HG02885 (cell line): ENCODE measurements around the gene PCBP1.
"Not testable (repeated sequence)": the region's sequence is repeated elsewhere in the genome, so short reads cannot be mapped to it uniquely, and the experiment has no call there.

Experiments
- ATAC-seq: cut with Tn5 transposase; IDR thresholded peaks from one replicate; pipeline ENCODE4 v1.9.1; 2021; ENCODE audit warnings: mild to moderate bottlenecking; ENCODE audit not compliant: unreplicated experiment, poor library complexity

PCBP1 gene

DNA sequence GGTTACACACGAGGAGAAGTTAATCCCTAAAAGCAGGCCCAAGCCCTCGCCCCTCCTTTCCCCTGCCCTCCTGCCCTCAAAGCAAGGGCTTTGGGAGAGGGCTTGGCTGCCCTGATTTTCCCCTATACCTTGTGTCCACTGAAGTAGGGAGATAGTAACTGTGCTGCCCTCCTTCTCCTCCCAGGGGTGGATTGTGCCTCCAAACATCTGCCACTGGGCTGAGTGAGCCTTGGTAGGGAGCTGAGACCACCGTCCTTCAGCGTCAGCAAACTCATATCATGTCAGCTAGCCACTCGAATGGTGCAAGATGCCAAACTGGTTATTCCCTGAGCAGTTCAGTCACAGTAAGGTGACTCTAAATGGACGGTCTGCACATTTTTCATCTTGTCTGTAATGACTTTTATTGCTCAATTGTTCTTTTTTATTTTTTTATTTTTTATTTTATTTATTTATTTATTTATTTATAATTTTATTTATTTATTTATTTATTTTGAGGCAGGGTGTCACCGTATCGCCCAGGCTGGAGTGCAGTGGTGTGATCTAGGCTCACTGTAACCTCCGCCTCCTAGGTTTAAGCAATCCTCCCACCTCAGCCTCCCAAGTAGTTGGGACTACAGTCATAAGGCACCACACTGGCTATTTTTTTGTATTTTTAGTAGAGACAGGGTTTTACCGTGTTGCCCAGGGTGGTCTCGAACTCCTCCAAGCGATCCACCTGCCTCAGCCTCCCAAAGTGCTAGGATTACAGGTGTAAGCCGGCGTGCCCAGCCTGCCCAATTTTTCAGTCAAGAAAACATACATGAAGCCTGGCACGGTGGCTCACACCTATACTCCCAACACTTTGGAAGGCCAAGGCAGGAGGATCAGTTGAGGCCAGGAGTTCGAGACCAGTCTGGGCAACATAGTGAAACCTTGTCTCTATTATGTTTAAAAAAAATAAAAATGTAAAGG is 8.7 kb downstream of the PCBP1 start:
- no peak for ATAC-seq

DNA sequence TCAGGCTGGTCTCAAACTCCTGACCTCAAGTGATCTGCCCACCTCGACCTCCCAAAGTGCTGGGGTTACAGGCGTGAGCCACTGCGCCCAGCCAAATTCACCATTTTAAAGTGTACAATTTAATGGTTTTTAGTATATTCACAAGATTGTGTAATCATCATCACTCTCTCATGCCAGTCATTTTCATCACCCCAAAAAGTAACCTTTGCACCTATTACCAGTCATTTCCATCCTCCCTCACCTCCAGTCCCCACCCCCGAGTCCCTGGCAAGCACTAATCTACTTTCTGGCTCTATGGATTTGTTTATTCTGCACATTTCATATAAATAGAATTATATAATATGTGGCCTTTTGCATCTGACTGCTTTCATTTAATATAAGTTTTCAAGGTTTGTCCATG is 10.8 kb downstream of the PCBP1 start:
- ATAC-seq: no peak

DNA sequence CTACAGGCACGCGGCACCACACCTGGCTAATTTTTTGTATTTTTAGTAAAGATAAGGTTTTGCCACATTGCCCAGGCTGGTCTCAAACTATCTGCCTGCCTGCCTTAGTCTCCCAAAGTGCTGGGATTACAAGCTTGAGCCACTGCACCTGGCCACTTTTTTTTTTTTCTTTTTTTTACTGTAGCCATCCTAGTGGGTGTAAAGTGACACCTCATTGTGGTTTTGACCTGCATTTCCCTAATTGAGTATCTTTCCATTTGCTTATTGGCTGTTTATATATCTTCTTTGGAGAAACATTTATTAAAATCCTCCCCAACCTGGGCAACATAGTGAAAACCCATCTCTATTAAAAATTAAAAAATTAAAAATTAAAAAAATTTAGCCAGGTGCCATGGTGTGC is 12.0 kb downstream of the PCBP1 start:
- no peak for ATAC-seq

DNA sequence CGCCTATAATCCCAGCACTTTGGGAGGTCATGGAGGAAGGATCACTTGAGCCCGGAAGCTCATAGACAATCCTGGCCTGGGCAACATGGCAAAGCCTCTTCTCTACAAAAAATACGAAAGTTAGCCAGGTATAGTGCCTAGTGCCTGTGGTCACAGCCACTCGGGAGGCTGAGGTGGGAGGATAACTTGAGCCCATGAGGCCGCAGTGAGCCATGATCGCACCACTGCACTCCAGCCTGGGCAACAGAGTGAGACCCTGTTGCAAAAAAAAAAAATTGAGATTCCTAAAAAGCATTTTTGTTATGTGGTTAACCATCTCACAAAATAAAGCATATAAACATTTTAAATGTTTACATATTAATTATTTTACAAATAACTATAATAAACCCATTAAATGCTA is 13.9 kb downstream of the PCBP1 start:
- no peak for ATAC-seq

DNA sequence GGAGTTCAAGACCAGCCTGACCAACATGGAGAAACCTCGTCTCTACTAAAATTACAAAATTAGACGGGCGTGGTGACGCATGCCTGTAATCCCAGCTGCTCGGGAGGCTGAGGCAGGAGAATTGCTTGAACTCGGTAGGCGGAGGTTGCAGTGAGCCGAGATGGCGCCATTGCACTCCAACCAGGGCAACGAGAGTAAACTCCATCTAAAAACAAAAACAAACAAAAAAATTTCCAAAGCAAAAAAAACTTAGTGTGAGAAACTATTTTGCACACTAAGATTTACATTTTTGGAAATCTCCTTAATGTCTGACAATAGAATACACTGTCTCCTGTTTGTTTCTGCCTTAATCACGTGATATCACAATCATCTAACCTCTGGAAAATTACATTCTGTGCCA is 14.4 kb downstream of the PCBP1 start:
- ATAC-seq: not testable (repeated sequence)

DNA sequence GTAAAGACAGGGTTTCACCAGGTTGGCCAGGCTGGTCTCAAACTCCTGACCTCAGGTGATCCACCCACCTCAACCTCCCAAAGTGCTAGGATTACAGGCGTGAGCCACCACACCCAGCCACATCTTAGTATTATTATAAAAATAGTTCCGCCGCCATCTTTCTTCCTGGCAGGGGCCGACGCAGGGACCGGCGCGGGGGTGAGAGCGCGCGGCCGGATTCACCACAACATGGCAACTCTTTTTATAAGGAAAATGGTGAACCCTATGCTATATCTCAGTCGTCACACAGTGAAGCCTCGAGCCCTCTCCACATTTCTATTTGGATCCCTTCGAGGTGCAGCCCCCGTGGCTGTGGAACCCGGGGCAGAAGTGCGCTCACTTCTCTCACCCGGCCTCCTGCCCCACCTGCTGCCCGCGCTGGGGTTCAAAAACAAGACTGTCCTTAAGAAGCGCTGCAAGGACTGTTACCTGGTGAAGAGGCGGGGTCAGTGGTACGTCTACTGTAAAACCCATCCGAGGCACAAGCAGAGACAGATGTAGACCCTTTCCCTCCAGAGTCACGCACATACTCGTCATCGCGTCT is 15.1 kb downstream of the PCBP1 start:
- not testable (repeated sequence) for ATAC-seq

DNA sequence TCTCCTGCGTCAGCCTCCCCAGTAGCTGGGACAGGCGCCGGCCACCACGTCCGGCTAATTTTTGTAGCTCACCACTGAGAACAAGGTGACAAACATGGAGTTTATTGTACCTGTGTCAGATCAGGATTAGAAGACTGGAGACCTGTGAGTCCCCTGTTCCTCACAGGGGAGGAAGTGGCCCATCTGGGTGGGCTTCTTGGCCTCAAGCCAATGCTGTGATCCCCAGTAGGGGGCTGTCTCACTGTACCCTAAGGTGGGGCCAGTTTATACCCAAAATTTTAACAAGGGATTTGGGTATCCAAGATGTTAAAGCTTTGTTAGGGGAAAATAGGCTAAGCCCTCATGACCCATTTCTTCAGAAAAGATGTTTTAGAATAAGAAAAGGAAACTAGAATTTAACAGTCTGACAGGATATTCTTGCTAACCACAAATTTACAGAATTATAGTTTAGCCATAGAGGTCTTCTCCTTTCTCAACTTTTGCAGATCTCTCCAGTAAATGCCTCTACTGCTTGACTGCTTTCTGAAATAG is 16.3 kb downstream of the PCBP1 start:
- ATAC-seq: no peak

DNA sequence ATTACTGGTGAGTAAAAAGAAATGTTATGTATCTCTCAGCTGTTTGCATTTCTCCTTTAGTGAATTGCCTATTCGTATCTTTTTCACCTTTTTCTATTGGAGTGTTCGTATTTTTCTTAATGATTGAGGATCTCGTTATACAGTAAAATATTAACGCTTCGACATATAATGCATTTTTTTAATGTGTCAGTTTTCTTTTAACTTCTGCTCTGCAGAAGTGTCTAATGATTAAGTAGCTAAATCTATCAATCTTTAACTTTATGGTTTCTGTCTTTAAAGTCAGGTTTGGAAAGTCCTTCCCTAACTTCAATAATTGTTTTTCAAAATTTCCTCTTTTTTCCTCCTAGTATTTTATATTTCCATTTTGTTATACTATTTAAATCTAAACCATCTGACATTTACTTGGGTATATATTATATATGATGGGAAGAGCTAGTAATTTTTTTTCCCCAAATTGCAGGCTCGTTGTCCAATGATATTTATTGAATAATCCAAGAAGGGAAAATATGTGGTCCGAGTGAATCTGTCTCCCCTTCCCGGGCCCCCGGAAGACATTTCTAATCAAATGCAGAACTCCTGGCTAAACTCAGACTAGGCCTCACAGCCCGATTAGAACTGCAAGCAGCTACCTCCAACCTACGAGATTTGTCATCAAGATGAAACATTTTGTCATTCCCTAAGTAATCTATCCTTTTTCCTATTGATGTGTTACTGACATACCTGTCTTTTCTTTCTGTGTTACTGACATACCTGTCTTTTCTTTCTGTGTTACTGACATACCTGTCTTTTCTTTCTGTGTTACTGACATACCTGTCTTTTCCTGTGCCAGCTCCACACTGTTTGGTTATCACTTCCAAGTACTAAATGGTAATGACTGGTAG is 17.2 kb downstream of the PCBP1 start:
- ATAC-seq: no peak

DNA sequence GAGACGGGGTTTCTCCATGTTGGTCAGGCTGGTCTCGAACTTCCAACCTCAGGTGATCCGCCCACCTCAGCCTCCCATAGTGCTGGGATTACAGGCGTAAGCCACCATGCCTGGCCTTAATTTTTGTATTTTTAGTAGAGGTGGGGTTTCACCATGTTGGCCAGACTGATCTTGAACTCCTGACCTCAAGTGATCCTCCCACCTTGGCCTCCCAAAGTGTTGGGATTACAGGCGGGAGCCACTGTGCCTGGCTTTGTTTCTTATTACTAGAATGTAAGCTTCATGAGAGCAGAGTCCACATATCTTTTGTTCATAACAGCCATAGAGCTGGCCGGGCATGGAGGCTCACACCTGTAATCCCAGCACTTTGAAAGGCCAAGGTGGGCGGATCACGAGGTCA is 18.9 kb downstream of the PCBP1 start:
- ATAC-seq: not testable (repeated sequence)

DNA sequence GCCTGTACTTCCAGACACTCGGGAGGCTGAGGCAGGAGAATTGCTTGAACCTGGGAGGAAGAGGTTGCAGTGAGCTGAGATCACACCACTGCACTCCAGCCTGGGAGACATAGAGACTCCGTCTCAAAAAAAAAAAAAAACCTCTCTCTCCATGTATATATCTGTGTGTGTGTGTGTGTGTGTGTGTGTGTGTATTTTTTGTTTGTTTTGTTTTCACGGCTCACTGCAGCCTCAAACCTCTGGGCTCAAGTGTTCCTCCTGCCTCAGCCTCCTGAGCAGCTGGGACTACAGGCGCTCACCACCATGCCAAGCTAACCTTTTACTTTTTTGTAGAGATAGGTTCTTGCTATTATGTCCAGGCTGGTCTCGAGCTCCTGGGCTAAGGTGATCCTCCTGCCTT is 23.1 kb downstream of the PCBP1 start:
- ATAC-seq: not testable (repeated sequence)

DNA sequence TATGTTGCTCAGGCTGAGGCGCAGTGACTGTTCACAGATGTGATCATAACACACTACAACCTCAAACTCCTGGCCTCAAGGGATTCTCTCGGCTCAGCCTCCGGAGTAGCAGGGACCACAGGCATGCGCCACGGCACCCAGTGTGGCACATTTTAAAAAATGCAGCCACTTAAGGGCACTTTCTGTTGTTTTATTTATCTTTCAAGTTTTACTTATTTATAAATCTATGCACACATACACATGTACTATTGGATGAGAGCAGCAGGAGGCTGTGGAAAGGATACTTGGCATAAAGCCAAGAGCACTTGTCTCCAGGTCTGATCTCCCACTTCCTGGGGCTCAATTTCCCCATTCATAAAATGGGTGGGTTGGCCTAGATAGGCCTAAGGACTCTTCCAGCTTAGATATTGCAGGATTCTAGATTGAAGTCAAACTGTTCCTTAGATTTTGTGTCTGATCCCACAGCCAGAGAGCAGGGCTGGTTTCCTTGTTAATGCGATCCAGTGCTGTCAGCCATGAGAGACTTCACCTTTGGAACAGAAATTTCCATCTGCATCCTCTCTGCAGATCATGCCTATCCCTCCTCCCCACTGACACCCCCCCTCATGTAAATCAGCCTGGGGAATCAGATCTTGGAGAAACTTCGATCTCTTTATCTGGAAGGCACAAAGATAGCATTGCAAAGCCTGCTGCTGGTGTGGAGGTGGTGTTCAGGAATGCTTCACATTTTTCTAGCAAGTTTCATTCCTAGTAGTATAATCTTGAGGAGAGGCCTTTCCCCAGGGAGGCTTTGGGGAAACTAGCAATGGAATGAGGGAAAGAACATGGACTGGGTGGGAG is 24.7 kb downstream of the PCBP1 start:
- no peak for ATAC-seq

DNA sequence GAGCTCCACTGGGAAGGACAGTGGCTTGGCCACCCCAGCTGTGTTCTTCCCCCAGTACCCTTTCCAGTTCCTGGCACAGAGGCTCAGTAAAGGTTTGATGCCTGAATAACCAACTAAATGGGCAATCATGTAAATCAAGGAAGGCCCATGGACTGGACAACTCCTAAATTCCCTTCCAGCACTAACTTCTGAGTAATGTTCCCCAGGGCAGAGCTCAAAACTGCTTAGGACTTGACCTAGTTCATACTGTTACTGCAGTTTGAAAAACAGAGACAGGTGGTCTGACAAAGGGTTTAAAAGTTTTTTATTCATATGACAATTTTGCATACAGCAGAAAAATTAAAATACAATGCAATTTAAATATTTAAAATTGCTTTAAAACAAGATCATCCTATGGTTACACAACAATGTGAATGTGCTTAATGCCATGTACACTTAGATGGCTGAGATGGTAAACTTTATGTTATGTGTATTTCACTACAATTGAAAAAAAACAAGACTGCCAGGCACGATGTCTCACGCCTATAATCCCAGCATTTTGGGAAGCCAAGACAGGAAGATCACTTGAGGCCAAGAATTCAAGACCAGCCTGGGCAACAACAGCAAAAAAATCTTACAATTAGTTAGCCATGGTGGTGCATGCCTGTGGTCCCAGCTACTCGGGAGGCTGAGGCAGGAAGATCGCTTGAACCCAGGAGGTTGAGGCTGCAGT is 26.2 kb downstream of the PCBP1 start:
- no peak for ATAC-seq

DNA sequence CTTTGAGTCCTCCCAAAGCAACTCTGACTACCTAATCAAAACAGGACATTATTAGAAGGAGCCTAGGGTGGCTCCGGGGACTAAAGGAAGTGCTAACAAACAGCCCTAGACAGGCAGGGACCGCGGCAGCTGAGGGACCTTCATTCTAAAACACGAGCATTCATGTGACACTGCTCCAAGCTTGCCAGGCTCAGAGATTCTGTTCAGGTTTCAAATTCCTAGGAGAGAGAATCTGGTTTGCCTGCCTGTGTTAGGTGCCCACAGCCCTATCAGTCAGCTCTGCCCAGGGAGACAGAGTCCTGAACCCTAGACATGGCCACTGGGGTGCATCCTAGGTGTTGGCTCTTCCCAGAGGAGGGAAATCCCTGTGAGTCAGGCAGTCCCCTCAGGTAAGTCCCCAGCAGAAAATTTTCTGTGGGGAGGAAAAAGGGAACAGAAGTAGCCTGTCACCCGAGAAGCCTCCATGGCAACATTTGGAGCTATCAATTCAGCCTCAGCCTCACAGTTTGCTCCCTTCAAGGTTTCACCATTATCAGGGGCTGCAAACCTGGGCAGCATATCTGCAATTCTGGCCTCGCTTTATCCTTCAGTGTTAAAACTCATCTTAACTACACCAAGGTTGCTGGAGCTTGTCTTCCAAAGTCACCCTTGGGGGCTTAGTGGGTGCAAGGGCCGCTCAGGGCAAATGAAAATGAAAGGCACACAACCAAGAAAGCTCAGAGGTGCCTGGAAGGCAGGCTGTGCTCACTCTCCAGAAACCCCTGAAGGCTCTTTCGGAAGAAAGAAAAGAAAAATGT is 28.6 kb downstream of the PCBP1 start:
- peak; percentile 54 for ATAC-seq

DNA sequence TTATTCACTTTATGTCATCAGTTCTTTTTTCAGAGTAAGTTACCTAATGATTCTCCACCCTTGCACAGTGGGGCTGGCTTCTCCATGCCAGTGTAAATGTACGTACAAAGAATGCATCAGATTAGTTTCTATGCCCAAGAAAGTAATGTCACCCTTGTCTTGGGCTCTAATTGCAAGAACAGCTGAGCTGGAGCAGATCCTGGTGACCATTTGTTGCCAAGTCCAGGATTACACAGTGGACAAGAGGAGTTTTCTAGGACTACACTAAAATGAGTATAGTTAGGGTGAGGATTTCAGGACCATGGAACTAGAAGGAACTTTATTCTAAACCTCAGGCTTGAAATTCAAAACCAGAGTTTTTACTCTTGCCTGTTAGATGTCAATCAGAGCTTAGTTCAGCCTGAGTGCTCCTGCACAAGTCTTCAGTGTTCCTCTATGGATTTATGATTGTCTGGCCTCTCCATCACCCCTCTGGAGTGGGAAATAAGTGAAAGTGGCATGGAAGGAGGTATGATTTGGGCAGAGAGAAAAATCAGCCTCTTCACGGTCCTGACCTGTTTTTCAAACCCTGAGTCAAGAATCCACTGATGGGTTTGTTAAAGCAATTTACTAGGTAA is 29.8 kb downstream of the PCBP1 start:
- no peak for ATAC-seq

DNA sequence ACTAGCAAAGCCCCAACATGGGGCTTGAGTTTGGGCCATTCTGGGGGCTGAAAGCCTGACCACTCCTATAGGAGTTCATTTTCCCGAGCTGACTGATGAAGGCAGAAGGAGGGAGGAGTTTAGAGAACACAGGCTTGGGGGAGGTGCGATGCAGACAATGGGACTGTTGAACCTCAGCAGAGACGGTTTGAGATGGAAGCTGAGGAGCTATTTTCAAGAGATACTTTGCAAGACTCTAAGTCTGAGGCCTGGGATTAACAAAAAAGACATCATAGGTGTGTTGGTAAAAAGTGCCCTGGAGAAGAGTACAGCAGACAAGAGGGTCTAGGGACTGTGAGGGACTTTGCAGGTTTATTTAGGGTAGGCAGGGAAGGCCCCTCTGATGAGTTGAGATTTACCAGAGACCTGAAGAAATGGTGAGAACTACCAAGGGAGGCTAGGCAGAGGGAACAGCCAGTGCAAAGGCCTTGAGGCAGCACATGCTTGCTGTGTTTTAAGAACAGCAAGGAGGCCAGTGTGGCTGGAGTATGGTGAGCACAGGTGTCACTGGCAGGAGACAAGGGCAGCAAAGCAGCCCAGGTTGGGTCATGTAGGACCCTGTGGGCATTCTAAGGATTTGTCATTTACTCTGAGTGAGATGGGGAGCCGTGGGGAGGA is 31.6 kb downstream of the PCBP1 start:
- ATAC-seq: no peak

DNA sequence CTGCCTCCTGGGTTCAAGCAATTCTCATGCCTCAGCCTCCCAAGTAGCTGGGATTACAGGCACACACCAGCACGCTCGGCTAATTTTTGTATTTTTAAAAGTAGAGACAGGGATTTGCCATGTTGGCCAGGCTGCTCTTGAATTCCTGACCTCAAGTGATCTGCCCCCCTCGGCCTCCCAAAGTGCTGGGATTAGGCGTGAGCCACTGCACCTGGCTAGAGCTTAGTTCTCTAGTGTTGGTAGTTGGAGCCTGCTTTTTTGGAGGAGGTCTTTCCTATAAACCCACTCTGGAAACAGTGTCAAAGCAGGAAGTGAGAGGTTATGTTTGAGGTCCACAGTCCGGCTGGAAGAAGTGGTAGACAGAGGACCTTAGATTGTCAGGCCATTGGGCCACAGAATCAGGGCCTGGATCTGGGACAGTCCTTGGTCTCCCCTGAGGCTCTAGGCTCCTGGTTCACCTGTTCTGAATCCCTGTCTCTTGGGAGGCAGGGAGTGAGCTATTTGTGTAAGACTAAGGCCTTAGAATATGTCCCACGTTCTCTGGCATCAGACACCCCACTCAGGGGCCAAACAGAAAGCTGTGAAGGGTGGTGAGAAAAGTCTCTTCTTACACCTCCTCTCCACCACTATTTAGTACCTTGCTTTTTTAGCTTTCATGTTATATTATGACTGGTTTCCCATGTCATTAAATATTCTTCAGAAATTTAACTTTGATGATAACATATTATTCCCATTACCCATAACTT is 34.5 kb downstream of the PCBP1 start:
- no peak for ATAC-seq

DNA sequence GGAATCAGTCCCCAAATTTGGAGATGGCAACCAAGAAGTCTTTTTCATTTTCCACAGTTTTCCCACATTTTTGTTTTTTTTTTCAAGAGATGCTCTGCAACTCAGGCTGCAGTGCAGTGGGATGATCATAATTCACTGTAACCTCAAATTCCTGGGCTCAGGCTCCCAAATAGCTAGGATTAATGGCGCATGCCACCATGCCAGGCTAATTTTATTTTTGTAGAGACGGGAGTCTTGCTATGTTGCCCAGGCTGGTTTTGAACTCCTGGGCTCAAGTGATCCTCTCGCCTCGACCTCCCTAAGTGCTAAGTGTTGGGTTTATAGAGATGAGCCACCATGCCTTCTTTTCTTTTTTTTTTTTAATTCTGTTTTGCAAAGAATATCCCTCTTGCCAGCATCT is 35.2 kb downstream of the PCBP1 start:
- no peak for ATAC-seq
